Astrocyte (in vitro differentiated cells and primary cell): ENCODE results near the gene FBN1.

Source experiments
- EZH2 ChIP-seq: IDR thresholded peaks from 2 replicates; pipeline ENCODE4 v1.6.1; 2012; ENCODE audit warnings: mild to moderate bottlenecking, low read length, inconsistent platforms; ENCODE audit not compliant: insufficient read depth
- TF ChIP-seq, protein P1 (sequence below): IDR thresholded peaks from 2 replicates; pipeline ENCODE4 v1.5.1; 2011; ENCODE audit warnings: low read depth, mild to moderate bottlenecking, inconsistent platforms, low read length, moderate library complexity; ENCODE audit not compliant: insufficient read depth

GRCh38 chr15:48463366-48463880 is 182.1 kb downstream of the FBN1 start:
- TF ChIP-seq, protein P1, sequence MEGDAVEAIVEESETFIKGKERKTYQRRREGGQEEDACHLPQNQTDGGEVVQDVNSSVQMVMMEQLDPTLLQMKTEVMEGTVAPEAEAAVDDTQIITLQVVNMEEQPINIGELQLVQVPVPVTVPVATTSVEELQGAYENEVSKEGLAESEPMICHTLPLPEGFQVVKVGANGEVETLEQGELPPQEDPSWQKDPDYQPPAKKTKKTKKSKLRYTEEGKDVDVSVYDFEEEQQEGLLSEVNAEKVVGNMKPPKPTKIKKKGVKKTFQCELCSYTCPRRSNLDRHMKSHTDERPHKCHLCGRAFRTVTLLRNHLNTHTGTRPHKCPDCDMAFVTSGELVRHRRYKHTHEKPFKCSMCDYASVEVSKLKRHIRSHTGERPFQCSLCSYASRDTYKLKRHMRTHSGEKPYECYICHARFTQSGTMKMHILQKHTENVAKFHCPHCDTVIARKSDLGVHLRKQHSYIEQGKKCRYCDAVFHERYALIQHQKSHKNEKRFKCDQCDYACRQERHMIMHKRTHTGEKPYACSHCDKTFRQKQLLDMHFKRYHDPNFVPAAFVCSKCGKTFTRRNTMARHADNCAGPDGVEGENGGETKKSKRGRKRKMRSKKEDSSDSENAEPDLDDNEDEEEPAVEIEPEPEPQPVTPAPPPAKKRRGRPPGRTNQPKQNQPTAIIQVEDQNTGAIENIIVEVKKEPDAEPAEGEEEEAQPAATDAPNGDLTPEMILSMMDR = no peak
- no peak for TF ChIP-seq EZH2
